OCI-LY7 (cell line): ENCODE measurements around the gene RNF32. TPM values are rescaled to one million over a fixed set of nuclear protein-coding genes. Genes with fewer than 3 reads are reported as not detected.

Experiments used
- BruUV-seq: library from RNA; stranded (reverse); fragments of 400-500 nt; replicated peaks from 2 replicates; lab custom pipeline; 2021; lab: Mats Ljungman, UMichigan
- CTCF ChIA-PET: fragments of 300-600 bp; sonication (Branson Sonifier 250); formaldehyde crosslinking; loops from one replicate; lab custom pipeline; 2022; ENCODE audit warnings: antibody characterized with exemption; ENCODE audit not compliant: unreplicated experiment; lab: Charles Lee
- POLR2A ChIA-PET: fragments of 300-600 bp; sonication (Branson Sonifier 250); formaldehyde crosslinking; loops from one replicate; lab custom pipeline; 2022; ENCODE audit warnings: antibody characterized with exemption; lab: Charles Lee
- DNase-seq: peaks from one replicate; pipeline ENCODE4 v3.0.0-alpha.2; 2015; ENCODE audit warnings: low spot score
- H2AFZ ChIP-seq: fragments of 200-600 bp; sonication (generic), shearing (Covaris generic); 2 replicates; pipeline ENCODE4 v1.6.1; 2014; ENCODE audit warnings: mild to moderate bottlenecking, antibody characterized with exemption, low read length, moderate library complexity
- H3K27ac ChIP-seq: fragments of 200-600 bp; sonication (generic); 2 replicates; pipeline ENCODE4 v1.5.1; 2014; ENCODE audit warnings: mixed run types, low read depth, mild to moderate bottlenecking, moderate library complexity, low read length, inconsistent platforms; ENCODE audit not compliant: poor library complexity, severe bottlenecking
- H3K36me3 ChIP-seq: fragments of 200-600 bp; sonication (generic); 2 replicates; pipeline ENCODE4 v1.6.1; 2014; ENCODE audit warnings: mild to moderate bottlenecking, antibody characterized with exemption, low read length, moderate library complexity, mixed read lengths; ENCODE audit not compliant: insufficient read depth
- H3K4me1 ChIP-seq: fragments of 200-600 bp; sonication (generic); 2 replicates; pipeline ENCODE4 v1.5.1; 2014; ENCODE audit warnings: mild to moderate bottlenecking, low read length; ENCODE audit not compliant: insufficient read depth, poor library complexity, severe bottlenecking
- H3K4me2 ChIP-seq: fragments of 200-600 bp; sonication (generic); 2 replicates; pipeline ENCODE4 v1.6.1; 2014; ENCODE audit warnings: mild to moderate bottlenecking, low read length
- H3K4me3 ChIP-seq: fragments of 200-600 bp; sonication (generic); 2 replicates; pipeline ENCODE4 v1.5.1; 2014; ENCODE audit warnings: mild to moderate bottlenecking, low read depth, low read length; ENCODE audit not compliant: poor library complexity, severe bottlenecking
- H3K79me2 ChIP-seq: fragments of 200-600 bp; sonication (generic); 2 replicates; pipeline ENCODE4 v1.6.1; 2016; ENCODE audit warnings: low read depth, mild to moderate bottlenecking, low read length, moderate library complexity, mixed read lengths; ENCODE audit not compliant: insufficient read depth
- H3K9me2 ChIP-seq: fragments of 200-600 bp; sonication (generic); 2 replicates; pipeline ENCODE4 v1.6.1; 2016; ENCODE audit warnings: mild to moderate bottlenecking, low read length, mixed read lengths; ENCODE audit not compliant: insufficient read depth
- H3K9me3 ChIP-seq: fragments of 200-600 bp; sonication (generic); 2 replicates; pipeline ENCODE4 v1.6.1; 2014; ENCODE audit warnings: mild to moderate bottlenecking, mixed run types, low read length, mixed read lengths
- H4K20me1 ChIP-seq: fragments of 200-600 bp; sonication (generic); 2 replicates; pipeline ENCODE4 v1.6.1; 2014; ENCODE audit warnings: mild to moderate bottlenecking, antibody characterized with exemption, low read length, moderate library complexity, mixed read lengths; ENCODE audit not compliant: insufficient read depth
- CTCF ChIP-seq: fragments of 200-600 bp; sonication (generic); conservative IDR thresholded peaks from 2 replicates; pipeline ENCODE4 v1.5.1; 2014; ENCODE audit warnings: mild to moderate bottlenecking, antibody characterized with exemption, low read length, moderate library complexity, mixed read lengths
- EZH2phosphoT487 ChIP-seq: fragments of 200-600 bp; sonication (generic); IDR thresholded peaks from 2 replicates; pipeline ENCODE4 v1.6.1; 2018; ENCODE audit warnings: low read depth, borderline replicate concordance, mild to moderate bottlenecking, mixed run types, antibody characterized with exemption, low read length, moderate library complexity, mixed read lengths
- intact Hi-C: fragments of 100-400 bp; cut with micrococcal nuclease; formaldehyde crosslinking; loops from one replicate; pipeline ENCODE4 v1.10.0; 2022; ENCODE audit not compliant: unreplicated experiment
- total RNA-seq, 2 experiments: library from RNA; depleted of rRNA in 1 of 2; stranded (reverse); fragments of >200 nt in 1 of 2; shearing (Covaris generic) in 1 of 2; gene quantifications; 2 replicates each; pipeline ENCODE4 v1.2.3, GENCODE V29; 2014 to 2022

The RNF32 gene
- total RNA-seq, 2 experiments from 2014 or later = 3.2 to 3.9 TPM

DNA sequence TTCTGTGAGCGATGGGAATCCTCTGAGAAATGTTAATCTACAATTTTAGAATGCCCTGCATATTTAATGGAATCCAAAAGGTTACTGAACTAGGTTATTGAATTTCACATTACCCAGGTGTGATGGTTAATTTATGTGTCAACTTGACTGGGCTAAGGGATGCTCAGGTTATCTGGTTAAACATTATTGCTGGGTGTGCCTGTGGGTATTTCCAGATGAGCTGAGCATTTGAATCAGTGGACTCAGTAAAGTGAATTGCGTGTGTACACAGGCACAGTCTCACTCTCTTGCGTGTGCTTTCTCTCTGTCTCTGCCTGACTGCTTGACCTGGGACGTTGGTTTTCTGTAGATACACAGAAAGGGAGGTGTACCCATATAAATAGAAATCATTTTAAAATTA lies 21.7 kb downstream of the RNF32 start:
- intact Hi-C loops = no loop called here
- TF ChIP-seq EZH2phosphoT487 (no peak), CTCF (no peak)

GRCh38 chr7:156665101-156665500 lies 24.5 kb downstream of the RNF32 start:
- no peaks in the 10 kb centered on the region for H3K79me2 ChIP-seq
- no peaks in the 10 kb centered on the region for H3K9me2 ChIP-seq
- CTCF ChIA-PET = no interaction called here

More for the DNA sequence above, 21.7 kb downstream of the RNF32 start:
- Histone ChIP-seq H2AFZ (no peak overlapping the region), H3K79me2 (no peaks in the 10 kb centered on the region), H3K9me3 (no peaks in the 10 kb centered on the region), H3K27ac (no peak overlapping the region), H4K20me1 (no peaks in the 10 kb centered on the region), H3K4me2 (no peak overlapping the region), H3K4me1 (no peaks in the 10 kb centered on the region), H3K4me3 (no peak overlapping the region), H3K36me3 (no peaks in the 10 kb centered on the region), H3K9me2 (no peaks in the 10 kb centered on the region)
- DNase-seq = no peak
- BruUV-seq = no TSS peak
- CTCF ChIA-PET = no interaction called here
- POLR2A ChIA-PET = no interaction called here

More at GRCh38 chr7:156665101-156665500, 24.5 kb downstream of the RNF32 start:
- POLR2A ChIA-PET = no interaction called here
- H2AFZ ChIP-seq = no peak overlapping the region
- no peak overlapping the region for H3K27ac ChIP-seq
- no peaks in the 10 kb centered on the region for H3K9me3 ChIP-seq
- intact Hi-C loops = no loop called here
- peaks cover 11% of the 10 kb centered on the region; the same call in 1 of the 2 replicates for H3K36me3 ChIP-seq
- DNase-seq = no peak
- TF ChIP-seq EZH2phosphoT487 (no peak), CTCF (no peak)
- H4K20me1 ChIP-seq = no peaks in the 10 kb centered on the region
- no peaks in the 10 kb centered on the region for H3K4me1 ChIP-seq
- no TSS peak for BruUV-seq
- no peak overlapping the region for H3K4me2 ChIP-seq
- no peak overlapping the region for H3K4me3 ChIP-seq
